K562 (cell line): ENCODE results near the gene SLC38A8.

ENCODE experiments used
- ATF1 ChIP-seq, 2 experiments: fragments of 450-650 bp in 1 of 2; IDR thresholded peaks; 2 replicates each; pipeline ENCODE4 v1.6.1; 2016; ENCODE audit warnings: missing compliant biosample characterization in 1 of 2, missing genetic modification characterization in 1 of 2
- ATF3 ChIP-seq, 2 experiments: fragments of 450-650 bp in 1 of 2; sonication (generic) in 1 of 2; formaldehyde crosslinking in 1 of 2; IDR thresholded peaks in 1 of 2; conservative IDR thresholded peaks in 1 of 2; 2 replicates each; pipeline versions ENCODE4 v1.6.1 to v1.8.1; 2016 to 2023; ENCODE audit warnings: mild to moderate bottlenecking in 2 of 2, moderate library complexity in 2 of 2, inconsistent platforms in 1 of 2, missing genetic modification reagents in 1 of 2
- CTCF ChIP-seq, 3 experiments: IDR thresholded peaks in 2 of 3; conservative IDR thresholded peaks in 1 of 3; 2 replicates each; pipeline ENCODE4 v1.5.1; 2011 to 2012; ENCODE audit warnings: low read length in 3 of 3, mild to moderate bottlenecking in 3 of 3, control low read depth in 2 of 3, improper control_type of control experiment in 1 of 3, inconsistent platforms in 1 of 3, low read depth in 1 of 3, mixed read lengths in 1 of 3, moderate library complexity in 1 of 3; ENCODE audit not compliant: insufficient read depth in 2 of 3
- LEF1 ChIP-seq: fragments of 450-650 bp; IDR thresholded peaks from 2 replicates; pipeline ENCODE4 v1.6.1; 2016; ENCODE audit warnings: mild to moderate bottlenecking
- MAX ChIP-seq: sonication (generic); formaldehyde crosslinking; IDR thresholded peaks from 2 replicates; pipeline ENCODE4 v1.9.0; 2022; ENCODE audit warnings: mild to moderate bottlenecking, missing genetic modification reagents
- MYBL2 ChIP-seq, 2 experiments: fragments of 450-650 bp in 1 of 2; sonication (generic) in 1 of 2; formaldehyde crosslinking in 1 of 2; IDR thresholded peaks; 2 replicates each; pipeline versions ENCODE4 v1.6.1 to v1.8.1; 2017 to 2022; ENCODE audit warnings: borderline replicate concordance in 1 of 2, inconsistent platforms in 1 of 2, low read depth in 1 of 2, mild to moderate bottlenecking in 1 of 2, missing genetic modification reagents in 1 of 2, moderate library complexity in 1 of 2
- POLR2A ChIP-seq: fragments of 450-650 bp; conservative IDR thresholded peaks from 2 replicates; pipeline ENCODE4 v1.6.1; 2016
- REST ChIP-seq, 2 experiments: fragments of 450-650 bp; formaldehyde crosslinking in 1 of 2; IDR thresholded peaks; 2 replicates each; pipeline versions ENCODE4 v1.4.0 to v1.6.1; 2014 to 2020; ENCODE audit warnings: mild to moderate bottlenecking in 2 of 2, borderline replicate concordance in 1 of 2, low read depth in 1 of 2
- RFX7 ChIP-seq: fragments of 250-450 bp; sonication (Bioruptor Pico); IDR thresholded peaks from 2 replicates; pipeline ENCODE4 v1.5.1; 2021; ENCODE audit warnings: mild to moderate bottlenecking
- ZNF311 ChIP-seq: fragments of 250-450 bp; sonication (Bioruptor Pico); IDR thresholded peaks from 2 replicates; pipeline ENCODE4 v1.4.0; 2020; ENCODE audit warnings: mild to moderate bottlenecking, moderate library complexity
- ZNF398 ChIP-seq: fragments of 250-450 bp; sonication (Bioruptor Pico); IDR thresholded peaks from 2 replicates; pipeline ENCODE4 v1.8.0; 2021; ENCODE audit warnings: moderate library complexity, mild to moderate bottlenecking, inconsistent platforms

- no peak for TF ChIP-seq ATF1 (CRISPR knock-in tag; IDR thresholded peaks at IDR 0.05)
- TF ChIP-seq ATF1 (tag; IDR thresholded peaks at IDR 0.05): no peak
- TF ChIP-seq ATF3 (IDR thresholded peaks at IDR 0.05): no peak
- TF ChIP-seq ATF3 (CRISPR knock-in tag; conservative IDR thresholded peaks at IDR 0.05): no peak
- TF ChIP-seq MAX (CRISPR knock-in tag): no peak
- no peak for TF ChIP-seq LEF1
- TF ChIP-seq RFX7 (CRISPR knock-in tag): no peak
- TF ChIP-seq ZNF311 (CRISPR knock-in tag): no peak
- no peak for TF ChIP-seq ZNF398 (CRISPR knock-in tag)
- no peak for TF ChIP-seq REST (IDR thresholded peaks at IDR 0.05; ENCODE audit: borderline replicate concordance)
- TF ChIP-seq REST (CRISPR knock-in tag; IDR thresholded peaks at IDR 0.05; ENCODE audit: low read depth): no peak
- TF ChIP-seq POLR2A: no peak
- TF ChIP-seq CTCF (IDR thresholded peaks at IDR 0.05 in 2 of 3, conservative IDR thresholded peaks at IDR 0.05 in 1 of 3; ENCODE audit: insufficient read depth in 2 of 3, low read depth in 1 of 3, low read length in 3 of 3): no peak
- no peak for TF ChIP-seq MYBL2 (IDR thresholded peaks at IDR 0.05; ENCODE audit: low read depth)
- TF ChIP-seq MYBL2 (CRISPR knock-in tag; IDR thresholded peaks at IDR 0.05; ENCODE audit: borderline replicate concordance): no peak
Measured at GRCh38 chr16:83969771-83970429, 72.7 kb downstream of the SLC38A8 start.
